ENCODE data around the gene OR7G3.

The OR7G3 gene

DNA sequence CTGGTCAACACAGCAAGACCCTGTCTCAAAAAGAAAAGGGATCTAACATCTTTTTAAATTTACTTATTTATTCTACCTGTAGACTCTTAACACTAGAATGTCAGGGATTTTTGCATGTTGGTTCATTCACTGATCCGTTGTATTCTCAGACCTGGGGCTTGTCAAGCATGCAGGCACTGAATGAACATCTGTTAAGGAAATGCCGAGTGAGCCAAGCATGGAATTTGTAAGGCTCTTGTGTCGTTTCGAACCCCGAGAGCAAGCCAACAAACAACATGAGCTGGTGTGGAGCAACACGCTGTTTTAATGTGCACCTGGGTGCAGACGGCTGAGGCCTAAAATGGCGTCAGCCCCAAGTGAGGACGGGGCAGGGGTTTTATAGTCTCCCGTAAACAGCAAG lies 49.8 kb downstream of the OR7G3 start:
- no peak for DNase-seq (ENCODE audit: extremely low spot score)
- POLR2A ChIA-PET = no interaction called here
- CTCF ChIA-PET = no interaction called here
- TF ChIP-seq FOXM1 (IDR thresholded peaks at IDR 0.05; ENCODE audit: borderline replicate concordance) (no peak), HDGF (IDR thresholded peaks at IDR 0.05; ENCODE audit: borderline replicate concordance) (no peak), SP1 (IDR thresholded peaks at IDR 0.05) (no peak), FOXA1 (IDR thresholded peaks at IDR 0.05) (no peak), FOXK2 (IDR thresholded peaks at IDR 0.05) (no peak), ARNT (IDR thresholded peaks at IDR 0.05) (no peak), BHLHE40 (IDR thresholded peaks at IDR 0.05; ENCODE audit: borderline replicate concordance) (no peak), LEF1 (IDR thresholded peaks at IDR 0.05; ENCODE audit: borderline replicate concordance) (no peak), CTBP1 (IDR thresholded peaks at IDR 0.05; ENCODE audit: borderline replicate concordance) (no peak), L3MBTL2 (conservative IDR thresholded peaks at IDR 0.05) (no peak), TARDBP (IDR thresholded peaks at IDR 0.05) (no peak), ZNF384 (IDR thresholded peaks at IDR 0.05) (no peak), ELF4 (IDR thresholded peaks at IDR 0.05) (no peak), PKNOX1 (IDR thresholded peaks at IDR 0.05) (no peak), SUZ12 (IDR thresholded peaks at IDR 0.05) (no peak), NFRKB (IDR thresholded peaks at IDR 0.05) (no peak)
